Astrocyte (in vitro differentiated cells and primary cell): ENCODE results near the gene TRIP13.

Experiments
- EZH2 ChIP-seq: IDR thresholded peaks from 2 replicates; pipeline ENCODE4 v1.6.1; 2012; ENCODE audit warnings: mild to moderate bottlenecking, low read length, inconsistent platforms; ENCODE audit not compliant: insufficient read depth
- TF ChIP-seq, protein P1 (sequence below): IDR thresholded peaks from 2 replicates; pipeline ENCODE4 v1.5.1; 2011; ENCODE audit warnings: low read depth, mild to moderate bottlenecking, inconsistent platforms, low read length, moderate library complexity; ENCODE audit not compliant: insufficient read depth

DNA sequence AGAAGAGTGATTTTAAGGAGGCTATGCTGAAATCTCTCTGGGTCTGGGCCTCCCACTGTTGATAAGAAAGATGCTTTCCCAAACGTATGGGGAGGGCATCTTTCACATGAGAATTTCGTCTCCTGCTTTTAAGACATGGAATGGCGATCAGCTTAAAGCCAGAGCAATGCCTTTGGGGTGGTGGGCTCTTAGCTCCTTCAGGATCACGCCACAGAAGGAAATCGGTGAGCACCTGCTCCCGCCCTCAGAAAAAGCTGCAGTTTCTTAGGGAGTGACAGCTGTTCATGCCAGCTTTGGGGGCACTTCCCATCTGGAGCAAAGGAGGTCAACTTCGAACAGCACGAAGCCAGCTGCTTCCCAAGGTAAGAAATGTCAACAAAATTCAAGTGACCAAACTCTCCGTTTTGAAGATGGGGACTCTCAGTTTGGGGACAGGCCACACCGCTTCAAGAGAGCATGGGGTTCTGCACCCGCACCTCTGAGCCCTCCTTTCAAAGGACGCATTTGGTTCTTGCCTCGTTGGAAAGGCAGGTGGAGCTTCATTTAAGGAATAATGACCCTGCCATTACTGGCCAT is 39.0 kb downstream of the TRIP13 start:
- TF ChIP-seq EZH2: no peak
- TF ChIP-seq, protein P1, sequence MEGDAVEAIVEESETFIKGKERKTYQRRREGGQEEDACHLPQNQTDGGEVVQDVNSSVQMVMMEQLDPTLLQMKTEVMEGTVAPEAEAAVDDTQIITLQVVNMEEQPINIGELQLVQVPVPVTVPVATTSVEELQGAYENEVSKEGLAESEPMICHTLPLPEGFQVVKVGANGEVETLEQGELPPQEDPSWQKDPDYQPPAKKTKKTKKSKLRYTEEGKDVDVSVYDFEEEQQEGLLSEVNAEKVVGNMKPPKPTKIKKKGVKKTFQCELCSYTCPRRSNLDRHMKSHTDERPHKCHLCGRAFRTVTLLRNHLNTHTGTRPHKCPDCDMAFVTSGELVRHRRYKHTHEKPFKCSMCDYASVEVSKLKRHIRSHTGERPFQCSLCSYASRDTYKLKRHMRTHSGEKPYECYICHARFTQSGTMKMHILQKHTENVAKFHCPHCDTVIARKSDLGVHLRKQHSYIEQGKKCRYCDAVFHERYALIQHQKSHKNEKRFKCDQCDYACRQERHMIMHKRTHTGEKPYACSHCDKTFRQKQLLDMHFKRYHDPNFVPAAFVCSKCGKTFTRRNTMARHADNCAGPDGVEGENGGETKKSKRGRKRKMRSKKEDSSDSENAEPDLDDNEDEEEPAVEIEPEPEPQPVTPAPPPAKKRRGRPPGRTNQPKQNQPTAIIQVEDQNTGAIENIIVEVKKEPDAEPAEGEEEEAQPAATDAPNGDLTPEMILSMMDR: no peak
